GM18870 (cell line): ENCODE results near the gene CHAT.

Source experiments
- ATAC-seq: cut with Tn5 transposase; IDR thresholded peaks from one replicate; pipeline ENCODE4 v1.9.1; 2021; ENCODE audit warnings: moderate library complexity; ENCODE audit not compliant: unreplicated experiment

The CHAT gene

DNA sequence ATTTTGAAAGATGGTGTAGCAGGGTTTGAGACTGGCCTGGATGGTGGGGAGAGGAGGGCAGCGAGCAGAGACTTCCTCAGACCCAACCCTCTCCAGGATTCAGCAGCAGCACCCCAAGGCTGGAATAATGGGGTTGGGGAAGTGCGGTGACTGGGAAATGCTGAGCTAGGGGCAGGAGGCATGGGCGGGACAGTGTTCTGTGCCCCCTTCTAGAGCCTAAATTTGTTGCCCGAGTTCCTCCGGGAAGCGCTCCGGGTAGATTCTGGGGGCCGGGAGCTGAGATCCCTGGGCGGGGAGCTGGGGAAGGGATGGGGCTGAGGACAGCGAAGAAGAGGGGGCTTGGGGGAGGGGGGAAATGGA is at the start of gene CHAT:
Gene CHAT, plus strand, starts transcription at position 156 of the 360 bp plus-strand sequence. Its CDS starts 153 bp downstream, at position 309.
- no peak for ATAC-seq

DNA sequence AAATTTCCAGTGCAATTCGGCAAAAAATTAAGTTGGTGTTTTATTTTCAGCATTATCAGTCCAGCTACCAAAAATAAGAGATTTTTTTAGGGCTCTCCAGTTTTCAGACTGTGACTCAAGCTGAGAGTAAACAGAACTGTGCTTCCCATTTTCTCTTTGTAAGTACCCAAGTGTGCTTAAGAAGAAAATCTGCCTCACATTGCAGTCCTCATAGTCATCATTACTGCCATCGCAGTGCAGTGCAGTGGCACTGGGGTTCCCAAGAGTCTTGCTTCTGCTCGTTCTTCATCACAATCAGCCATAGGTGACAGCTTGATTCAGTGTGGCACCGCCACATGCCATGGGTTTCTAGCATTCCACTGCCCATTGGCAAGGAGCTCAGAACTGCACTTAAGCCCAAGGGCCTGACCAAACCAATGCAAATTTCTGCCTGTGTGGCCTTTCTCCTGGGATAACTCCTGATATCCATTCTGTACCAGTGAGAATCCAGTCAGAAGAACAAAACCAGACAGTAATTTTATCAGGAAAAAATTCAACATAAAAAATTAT is 49.3 kb upstream of the CHAT start:
- ATAC-seq: no peak

DNA sequence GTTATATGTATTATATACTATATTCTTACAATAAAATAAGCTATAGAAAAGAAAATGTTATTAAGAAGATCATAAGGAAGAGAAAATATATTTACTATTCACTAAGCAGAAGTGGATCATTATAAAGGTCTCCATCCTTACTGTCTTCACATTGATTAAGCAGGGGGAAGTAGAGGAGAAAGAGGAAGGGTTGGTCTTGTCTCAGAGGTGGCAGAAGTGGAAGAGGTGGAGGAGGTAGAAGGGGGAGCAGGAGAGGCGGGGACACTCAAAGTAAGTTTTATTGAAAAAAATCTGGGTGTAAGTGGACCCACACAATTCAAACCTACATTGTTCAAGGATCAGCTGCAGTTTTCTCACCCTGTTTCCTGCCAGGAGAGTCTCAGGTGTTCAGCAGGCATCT is 46.0 kb upstream of the CHAT start:
- no peak for ATAC-seq

DNA sequence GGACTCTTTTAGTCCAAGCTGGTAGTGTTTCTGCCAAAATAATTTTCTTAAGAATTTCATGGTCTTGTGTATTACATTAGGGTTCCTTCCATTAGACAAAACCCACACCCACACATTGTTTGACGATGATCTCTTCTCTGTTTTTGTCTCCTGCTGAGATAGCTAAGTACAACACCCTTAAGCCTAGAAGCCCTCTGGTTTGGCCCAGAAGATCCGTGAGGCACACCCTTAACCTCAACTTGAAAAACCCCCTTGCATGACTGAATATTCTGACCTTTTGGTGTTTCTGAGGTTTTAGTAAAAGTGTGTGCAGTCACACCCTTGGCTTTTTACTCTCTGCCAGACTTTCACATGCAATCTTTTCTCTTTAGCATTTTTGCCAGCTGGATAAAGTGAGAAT is 45.6 kb upstream of the CHAT start:
- ATAC-seq: peak; percentile 63

DNA sequence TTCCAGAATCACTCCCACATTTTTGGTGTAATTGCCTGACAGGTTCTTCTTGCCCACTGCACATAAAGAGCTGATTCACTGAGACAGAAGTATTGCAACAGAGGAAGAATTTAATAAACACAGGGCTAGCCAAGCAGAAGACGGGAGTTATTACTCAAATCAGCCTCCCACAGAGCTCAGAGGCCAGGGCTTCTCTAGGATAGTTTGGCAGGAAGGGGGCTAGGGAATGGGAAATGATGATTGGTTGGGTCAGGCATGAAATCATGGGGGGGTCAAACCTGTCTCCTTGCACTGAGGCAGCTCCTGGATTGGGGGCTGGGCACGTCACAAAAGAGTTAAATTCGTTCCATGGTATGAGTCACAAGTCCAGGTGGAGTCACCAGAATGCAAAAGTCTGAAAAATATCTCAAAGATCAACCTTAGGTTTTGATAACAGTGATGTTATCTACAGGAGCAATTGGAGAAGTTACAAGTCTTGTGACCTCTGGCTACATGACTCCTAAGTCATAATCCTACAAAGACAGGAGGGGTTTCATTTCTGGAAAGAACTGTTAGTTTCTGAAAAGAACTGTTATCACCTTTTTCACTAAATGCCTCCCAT is 44.7 kb upstream of the CHAT start:
- ATAC-seq: no peak

DNA sequence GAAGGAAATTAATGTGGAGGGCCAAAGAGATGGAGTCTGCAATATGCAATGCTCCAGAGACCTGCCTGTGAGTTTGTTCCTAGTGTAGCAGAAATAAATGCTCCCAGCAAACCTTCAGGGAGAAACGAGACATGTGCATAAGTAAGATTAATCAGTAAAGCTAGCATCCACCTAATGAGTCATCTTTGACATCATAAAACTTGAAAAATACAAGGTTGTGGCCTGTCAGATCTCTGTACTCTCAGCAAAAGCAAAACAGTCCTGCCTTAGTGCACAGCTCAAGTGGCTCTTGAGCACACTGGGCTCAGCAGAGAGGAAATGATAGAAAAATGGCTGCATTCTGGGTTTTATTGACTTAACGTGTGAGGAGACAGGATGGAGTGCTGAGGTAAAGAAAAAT is 42.4 kb upstream of the CHAT start:
- ATAC-seq: no peak

DNA sequence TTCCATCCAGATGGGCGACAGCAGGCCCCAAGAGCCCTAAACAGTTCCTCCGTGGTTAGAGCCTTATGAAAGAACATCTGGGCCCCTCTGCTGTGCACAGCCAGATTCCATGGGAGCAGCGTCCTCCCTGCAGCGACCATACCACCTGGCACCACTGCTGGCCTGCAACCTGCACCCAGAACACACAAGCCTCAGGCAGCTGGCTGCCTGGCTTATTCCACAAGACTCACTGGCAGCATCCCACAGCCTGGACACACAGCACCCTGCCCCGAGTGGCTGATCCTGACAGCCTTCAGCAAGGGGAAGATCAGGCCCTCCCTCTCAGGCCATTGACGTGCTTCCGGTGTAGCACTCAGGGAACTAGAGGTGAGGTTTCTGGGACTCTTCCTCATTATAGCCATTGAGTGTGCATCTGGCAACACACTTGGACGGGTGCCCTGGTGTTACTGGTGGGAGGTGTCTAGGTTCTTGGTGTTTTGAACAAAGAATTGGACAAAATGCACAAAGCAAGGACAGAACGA is 41.2 kb upstream of the CHAT start:
- ATAC-seq: no peak

DNA sequence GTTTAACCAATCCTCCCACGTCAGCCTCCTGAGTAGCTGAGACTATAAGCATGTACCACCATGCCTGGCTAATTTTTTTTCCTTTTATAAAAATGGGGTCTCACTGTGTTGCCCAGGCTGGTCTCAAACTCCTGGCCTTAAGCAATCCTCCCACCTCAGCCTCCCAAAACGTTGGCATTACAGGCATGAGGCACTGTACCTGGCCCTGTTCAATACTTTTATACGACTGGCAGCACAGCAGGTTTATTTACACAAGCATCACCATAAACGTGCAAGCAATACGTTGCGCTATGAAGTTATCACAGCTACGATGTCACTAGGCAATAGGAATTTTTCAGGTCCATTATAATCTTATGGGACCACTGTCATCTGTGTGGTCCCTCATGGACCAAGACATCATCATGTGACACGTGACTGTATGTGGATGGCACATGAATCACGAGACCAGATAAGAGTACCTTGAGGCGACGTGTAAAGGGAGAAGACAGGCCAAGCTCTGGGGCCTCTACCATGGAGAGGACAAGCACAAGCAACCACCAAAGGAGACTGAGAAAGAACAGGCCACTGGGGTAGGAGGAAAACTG is 38.3 kb upstream of the CHAT start:
- ATAC-seq: no peak

DNA sequence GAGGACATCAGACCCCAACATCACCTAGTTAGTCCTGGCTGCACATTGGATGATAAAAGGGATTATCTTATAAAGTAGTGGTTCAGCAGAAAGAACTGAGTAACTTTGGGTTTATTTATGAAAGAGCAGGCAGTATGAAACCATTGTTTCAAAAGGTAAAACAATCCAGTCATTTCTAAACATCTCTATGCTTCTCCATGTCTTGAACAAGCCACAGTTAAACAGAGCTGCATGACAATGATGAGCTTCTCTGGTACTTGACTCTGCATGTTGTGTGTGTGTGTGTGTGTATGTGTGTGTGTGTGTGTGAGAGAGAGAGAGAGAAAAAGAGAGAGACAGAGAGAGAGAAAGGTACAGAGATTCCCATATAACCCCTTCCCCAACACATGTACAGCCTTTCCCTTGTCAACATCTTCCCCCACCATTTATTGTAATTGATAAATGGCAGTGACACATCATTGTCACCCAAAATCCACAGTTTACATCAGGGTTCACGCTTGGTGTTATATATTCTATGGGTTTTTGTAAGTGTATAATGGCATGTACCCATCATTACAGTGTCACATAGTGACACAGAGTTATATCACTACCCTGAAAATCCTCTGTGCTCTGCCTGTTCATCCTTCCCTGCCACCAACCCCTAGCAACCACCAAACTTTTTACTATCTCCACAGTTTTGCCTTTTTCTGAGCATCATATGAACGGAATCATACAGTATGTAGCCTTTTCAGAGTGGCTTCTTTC is 36.5 kb upstream of the CHAT start:
- ATAC-seq: no peak

DNA sequence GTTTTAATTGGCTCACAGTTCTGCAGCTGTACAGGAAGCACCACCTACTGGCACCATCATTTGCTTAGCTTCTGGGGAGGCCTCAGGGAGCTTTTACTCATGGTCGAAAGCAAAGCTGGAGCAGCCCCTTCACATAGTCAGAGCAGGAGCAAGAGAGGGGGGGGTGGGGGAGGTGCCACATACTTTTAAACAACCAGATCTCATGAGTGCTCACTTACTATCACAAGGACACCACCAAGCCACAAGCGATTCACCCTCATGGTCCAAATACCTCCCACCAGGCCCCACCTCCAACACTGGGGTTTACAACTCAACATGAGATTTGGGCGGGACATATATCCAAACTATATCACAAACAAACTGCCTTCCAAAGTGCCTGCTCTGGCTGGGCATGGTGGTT is 35.4 kb upstream of the CHAT start:
- ATAC-seq: no peak

DNA sequence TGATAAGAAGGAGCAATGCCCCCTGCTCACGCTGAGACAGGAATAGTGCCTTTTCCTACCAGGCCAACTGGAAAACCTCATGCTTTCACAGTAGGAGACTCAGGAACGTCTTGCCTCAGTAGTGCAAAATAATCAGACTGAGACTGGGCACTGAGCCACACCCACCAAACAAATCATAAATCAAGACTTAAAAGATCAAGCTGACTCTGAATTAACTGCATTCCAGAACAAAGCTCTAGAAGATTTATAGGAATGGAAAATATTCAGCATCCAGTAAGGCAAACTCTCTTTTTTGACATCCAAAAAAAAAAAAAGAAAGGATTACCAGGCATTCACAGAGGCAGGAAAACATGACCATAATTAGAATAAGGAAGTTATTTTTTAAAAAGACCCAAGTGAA is 34.2 kb upstream of the CHAT start:
- ATAC-seq: no peak

DNA sequence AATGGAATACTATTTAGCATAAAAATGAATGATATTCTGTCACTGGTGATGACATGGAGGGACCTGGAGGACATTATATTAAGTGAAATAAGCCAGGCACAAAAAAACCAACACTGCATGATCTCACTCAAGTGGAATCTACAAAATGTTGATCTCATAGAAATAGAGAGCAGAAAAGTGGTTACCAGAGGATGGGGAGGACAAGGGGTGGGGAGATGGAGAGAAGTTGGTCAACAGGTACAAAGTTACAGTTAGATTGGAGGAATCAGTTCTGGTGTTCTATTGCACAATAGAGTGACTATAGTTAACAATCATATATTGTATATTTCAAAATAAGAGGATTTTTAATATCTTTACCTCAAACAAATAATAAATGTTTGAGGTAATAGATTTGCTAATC is 28.4 kb upstream of the CHAT start:
- ATAC-seq: no peak

DNA sequence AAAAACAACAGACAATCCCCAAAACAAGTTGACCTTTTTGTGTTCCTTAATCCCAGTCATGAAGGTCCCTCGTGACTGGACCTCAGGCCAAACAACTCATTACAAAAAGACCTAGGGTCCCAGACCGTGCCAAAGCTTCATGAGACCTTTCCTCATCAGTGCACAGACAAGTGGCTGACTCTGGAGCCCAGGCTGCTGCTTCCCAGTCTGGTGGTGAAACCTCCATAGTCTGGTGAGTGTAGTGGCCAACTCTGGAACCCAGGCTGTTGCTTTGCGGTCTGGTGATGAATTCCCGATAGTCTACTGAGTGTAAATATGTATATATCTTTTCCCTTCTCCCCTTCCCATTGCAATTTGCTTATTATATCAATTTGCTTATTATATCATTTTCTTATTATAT is 25.9 kb upstream of the CHAT start:
- no peak for ATAC-seq

DNA sequence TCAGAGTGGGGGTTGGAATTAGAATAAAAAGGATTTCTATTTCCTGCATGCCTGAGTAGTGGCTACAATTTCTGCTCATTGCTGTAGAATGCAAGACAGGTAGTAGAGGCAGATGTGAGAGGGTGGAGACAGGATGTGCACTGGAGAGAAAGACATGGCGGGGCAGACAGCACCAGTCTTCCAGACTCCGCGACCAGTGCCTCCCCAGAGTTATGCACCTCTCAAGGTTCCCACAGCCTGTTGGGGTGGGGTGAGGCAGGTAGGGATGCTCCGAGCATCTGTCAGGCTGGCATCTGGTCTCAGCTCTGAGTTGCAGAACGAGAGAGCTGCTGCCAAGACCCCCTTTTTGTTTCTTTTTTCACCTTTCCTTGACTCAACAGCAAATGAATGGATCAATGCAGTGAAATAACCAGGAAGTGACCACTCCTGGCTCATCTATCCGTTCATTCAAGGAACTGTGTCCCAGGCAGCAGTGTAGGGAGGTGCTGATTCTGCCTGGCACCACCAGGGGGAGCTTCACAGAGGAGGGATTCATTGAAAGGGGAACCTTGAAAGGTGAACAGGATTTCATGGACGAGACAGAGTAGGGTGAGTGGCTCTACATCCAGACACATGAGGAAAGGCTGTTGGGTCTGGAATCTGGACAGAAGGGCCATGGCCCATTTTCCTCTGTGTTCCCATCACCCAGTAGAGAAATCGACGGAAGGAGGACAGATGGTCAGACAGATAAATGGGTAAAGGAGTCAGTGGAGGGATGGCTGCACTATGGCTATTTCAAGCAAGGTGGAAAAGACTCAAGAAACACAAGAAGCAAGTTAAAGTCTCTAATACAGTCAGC is 20.9 kb upstream of the CHAT start:
- no peak for ATAC-seq

DNA sequence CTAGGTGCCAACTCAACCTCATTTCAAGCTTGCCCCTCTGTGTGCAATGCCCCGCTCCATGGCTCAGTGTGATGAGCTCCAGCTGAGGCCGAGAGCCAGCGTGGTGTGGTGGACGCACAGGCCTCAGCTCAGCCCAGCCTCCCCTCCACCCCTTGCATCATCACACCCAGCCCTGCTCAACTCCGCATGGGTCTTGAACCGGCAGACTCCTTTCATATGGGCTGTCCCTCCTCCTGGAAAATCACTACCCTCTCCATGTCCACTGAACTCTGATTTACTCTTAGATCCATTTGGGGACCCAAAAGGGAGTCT is 20.3 kb upstream of the CHAT start:
- ATAC-seq: no peak

DNA sequence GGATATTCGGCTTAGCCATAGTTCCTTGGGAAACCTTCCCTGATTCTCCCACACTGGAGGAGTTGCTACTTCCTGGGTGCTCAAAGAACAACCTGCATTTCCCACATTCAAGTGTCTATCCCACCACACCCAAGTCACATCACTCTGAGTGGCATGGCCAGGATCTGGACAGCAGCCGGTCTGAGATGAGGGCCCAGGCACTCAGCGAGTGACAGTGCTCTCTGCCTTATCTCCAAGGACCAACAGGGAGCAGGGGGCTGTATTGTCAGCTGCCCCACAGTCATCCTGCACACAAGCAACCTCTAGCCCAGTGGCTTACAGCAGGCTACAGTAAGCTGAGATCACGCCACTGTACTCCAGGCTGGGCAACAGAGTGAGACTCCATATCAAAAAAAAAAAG is 19.8 kb upstream of the CHAT start:
- no peak for ATAC-seq

DNA sequence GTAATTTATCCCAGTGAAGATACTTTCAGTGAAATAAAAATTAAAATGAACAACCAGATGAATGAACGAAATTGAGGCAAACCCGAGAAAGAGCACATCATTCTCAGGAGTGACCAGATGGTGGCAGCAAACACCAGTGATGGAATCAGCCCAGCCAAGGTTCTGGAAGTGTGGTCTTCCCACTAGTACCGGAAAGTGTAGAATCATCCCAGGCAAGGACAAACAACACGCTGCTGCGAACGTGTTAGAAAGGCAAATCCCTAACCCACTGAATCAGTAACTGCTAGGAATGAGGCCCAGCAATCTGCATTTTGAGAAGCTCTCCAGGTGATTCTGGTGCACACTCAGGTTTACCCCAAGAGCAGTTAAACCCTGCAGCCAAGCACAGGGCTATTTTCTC is 19.2 kb upstream of the CHAT start:
- no peak for ATAC-seq

DNA sequence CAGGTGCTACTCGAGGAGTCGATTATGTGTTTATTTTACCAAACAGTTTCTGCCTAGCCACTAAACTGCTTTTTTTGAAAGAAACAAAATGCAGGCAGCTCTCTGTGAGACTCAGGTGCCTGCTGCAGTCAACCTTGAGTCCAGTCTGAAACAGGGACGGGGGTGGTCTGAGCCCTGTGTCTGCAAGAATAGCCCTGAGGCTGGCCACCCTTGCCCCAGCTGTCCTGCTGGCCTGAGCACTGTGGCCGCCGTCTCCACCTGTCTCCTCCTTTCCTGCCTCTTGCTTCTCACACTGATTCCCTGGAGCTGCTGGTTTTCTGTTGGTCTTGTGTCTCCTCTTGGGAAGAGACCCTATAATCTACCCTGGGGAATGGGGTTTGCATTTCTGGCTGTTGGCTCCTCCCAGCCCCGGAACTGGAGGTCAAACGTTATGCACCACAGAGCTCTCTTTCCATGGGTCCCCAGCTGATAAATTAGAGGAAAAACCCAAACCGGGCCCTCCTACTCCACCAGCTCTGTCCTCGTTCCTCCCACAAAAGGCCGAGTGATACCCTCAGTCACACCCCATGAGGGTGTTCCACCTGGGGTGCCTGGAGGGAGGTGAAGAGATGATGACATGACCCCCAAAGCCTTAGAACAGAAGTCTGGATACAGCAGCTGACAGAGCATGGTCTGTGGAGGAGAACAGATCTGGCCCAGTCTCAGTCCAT is 18.7 kb upstream of the CHAT start:
- ATAC-seq: no peak

DNA sequence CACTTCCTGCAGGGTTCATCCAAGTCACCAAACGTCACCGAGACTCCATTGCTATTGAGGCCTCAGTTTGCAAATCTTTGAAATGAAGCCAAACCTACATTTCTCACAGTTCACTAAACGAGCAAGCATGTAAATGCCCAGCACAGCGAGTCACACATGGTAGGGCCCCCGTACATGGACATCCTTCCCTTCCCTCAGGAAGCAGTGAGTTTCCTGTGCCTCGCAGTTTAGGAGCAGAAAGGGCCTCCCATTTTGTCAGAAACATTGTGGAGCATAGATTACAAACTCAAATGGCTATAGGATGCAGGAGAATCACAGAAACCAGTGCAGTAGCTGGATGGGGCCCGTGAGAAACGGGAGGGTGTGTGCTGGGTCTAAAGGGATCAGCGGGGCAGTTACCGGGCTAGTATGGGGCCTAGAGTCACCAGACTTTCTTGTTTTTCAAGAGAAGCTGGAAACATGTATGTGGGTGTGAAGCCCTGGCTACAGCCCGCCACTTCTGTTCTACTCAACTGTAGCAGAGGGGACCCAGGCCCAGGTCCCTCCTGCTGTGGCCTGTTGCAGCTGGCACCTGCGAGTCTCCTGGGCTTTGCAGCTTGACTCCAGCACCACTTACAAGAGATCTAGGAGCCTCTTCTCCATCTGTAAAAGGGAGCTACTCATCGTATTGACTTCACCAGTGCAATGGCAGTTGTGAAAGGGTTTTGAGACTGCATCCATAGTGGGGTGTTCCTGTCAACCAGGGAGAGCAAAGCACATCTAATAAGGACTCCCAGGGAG is 17.9 kb upstream of the CHAT start:
- ATAC-seq: no peak

DNA sequence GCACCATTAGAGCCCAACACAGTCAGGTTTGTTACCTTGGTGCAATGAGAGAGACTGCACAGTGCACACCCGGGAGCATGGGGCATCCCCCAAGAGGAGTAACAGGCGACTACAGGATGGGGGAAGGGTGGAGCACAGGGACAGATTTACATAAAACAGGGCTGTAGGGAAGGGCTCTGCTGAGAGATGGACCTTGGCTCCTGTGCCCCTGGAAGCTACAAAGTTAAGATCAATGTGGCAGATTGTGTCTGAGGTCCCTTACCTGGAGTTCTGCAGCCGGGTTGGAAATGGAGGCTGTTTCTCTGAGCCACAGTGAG is 17.4 kb upstream of the CHAT start:
- no peak for ATAC-seq
